Activated CD8-positive, alpha-beta memory T cell treated with anti-CD3 and anti-CD28 coated beads for 24 hours (primary cell): ENCODE data around the gene MAU2.

Source experiments
- DNase-seq: peaks from one replicate; pipeline ENCODE4 v3.0.0-alpha.2; 2020

Gene MAU2

DNA sequence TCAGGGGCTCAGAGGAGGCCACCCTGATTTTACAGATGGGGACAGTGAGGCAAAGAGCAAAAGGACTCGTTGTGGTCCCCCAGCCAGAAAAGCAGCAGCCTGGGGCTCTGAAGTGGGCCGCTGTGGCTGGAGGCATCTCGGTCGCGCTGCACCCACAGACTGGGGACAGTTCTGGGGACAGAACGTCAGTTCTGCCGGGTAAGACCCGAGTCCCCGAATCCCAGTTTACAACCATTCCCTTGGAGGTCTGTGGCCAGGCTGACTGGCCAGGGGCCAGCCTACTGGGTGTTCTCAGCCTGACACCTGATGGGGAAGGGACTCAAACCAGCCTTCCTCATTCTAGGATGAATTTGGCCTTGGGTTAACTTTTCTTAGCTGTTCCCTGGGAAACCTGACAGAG lies 14.4 kb upstream of the MAU2 start:
- DNase-seq = no peak

GRCh38 chr19:19308373-19308772 lies 12.3 kb upstream of the MAU2 start:
- DNase-seq = no peak

DNA sequence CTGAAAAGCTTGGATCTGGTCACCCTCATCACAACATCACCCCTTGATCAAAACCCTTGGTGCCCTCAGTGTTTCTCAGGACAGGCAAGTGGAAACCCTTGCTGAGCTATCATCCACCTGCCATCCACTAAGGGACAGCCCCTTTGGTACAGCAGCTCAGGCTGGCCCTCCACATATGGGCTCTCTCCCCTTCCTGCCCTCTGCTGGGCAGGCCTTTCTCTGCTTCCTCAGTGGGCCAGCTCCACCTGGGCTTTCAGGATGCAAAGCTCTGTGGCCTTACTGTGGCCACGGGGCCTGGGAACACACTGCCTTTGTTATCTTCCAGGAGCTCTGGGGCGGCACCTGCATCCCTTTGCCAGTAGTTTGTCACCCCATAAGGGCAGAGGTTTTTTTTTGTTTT lies 5.2 kb upstream of the MAU2 start:
- no peak for DNase-seq

- no peak for DNase-seq
Observed at GRCh38 chr19:19316082-19316481, 4.5 kb upstream of the MAU2 start.

GRCh38 chr19:19319732-19320360 lies 783 bp upstream of the MAU2 start:
- DNase-seq = peak; percentile 61

GRCh38 chr19:19321141-19321577 lies 530 bp downstream of the MAU2 start:
- no peak for DNase-seq

- DNase-seq = no peak
Observed at GRCh38 chr19:19324059-19324770, 3.6 kb downstream of the MAU2 start.

GRCh38 chr19:19327672-19328071 lies 7.0 kb downstream of the MAU2 start:
- no peak for DNase-seq

- DNase-seq = no peak
Observed at GRCh38 chr19:19329126-19329525, 8.5 kb downstream of the MAU2 start.

DNA sequence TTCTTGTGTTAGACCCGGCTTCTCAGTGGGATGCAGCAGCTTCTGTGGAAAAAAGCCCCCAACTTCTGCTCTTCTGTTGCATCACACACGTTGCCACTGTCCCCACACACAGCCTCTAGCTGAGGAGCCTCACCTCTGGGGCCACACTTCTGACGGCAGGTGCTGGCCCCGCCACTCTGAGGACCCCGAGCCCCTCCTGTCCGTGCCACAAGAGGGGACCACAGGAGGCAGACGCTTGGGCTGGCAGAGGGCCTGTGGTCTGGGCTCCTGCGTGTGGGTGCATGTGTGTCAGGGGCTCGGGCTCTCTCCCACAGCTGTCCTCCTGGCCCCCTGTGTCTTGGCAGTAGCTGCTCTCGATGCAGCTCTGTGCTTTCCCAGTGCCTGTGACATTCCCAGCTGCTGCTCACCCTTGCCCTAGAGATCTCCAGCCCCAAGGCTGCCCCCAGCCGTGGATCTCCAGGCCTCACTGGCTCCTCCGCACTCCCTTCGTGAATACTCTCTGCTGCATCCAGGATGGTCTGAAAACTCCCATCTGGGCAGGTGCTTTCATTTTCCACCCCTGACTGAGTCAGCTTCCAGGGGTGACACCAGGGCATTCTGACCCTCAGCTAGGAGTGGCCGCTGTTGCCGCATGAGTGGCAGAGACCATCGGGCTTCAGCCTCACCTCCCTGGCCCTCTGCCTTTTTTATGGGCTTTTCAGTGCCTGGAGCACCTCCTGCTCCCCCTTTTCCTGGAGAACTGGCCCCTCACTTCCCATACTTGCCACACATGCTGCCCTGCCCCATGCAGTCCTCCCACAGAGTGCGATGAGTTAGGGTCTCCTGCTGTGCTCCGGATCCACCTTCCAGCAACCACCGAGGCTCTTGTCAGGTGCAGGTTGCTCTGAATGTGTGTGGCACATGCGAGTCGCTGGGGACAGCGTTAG lies 13.7 kb downstream of the MAU2 start:
- no peak for DNase-seq

DNA sequence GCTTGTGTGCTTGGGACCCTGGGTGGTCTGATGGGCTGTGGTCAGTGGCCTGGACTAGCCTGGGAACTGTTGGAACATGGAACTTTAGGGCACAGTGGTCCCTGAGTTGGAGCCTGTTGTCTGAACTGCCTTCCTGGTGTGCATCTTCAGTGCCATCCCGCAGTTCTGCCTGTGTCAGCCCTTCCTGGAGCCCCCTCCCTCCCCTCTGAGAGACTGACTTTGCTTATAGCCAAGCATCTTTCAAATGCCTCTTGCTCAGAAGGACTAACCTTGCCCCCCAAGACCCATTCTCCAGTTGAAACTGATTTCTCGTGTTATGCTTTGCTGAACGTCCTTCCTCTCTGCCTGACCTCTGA lies 14.3 kb downstream of the MAU2 start:
- no peak for DNase-seq

DNA sequence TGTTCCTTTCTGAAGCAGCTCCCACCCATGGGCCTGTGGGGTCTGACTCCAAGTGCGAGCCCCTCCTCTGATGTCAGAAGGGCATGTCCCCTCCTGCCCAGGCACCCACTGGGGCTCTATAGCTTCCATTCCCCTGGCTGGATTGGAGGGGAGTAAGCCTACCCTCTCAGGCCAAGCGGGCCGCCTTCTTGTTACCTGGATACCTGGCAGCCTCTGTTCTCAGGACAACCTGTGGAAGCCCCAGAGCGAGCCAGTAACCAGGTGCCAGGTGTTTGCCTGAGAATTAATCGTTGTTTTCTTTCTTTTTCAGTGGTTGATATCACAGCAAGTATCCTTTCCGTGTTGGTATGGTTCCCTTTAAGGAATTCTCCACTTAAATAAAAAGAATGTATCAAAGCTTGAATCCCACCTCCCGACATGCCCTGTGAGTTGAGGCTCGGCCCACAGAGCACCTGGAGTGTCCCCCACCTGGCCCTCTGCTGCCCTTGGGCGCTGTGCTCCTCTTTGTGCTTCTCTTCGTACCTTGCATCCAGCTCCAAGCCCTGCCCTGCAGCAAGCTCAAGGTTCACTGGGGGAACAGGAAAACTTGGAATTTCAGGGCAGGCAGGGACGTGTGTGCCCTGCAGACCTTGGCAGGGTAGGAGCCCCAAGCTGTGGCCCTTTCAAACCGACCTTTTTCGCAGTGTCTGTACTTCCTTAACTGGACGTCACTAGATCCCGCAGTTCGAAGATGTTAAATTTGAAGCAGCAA lies 15.0 kb downstream of the MAU2 start:
- no peak for DNase-seq

DNA sequence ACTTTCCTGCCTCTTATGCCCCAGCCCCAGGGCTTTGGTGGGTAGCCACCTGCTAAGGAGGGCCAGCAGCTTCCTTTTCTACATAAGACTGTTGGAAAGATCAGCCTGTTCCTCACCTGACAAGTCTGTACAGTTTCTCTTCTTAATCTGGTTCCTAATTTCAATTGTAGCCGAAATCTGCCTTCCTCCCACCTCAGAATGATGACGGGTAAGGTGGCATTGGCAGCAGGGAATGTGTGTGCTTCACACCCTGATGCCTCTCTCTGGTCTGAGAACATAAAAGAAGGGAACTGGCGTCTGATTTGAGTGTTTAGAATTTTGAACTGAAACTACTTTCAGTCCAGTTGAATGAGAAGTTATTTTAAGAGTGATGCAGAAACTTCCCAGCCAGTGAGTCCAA lies 16.0 kb downstream of the MAU2 start:
- no peak for DNase-seq

GRCh38 chr19:19337120-19337519 lies 16.5 kb downstream of the MAU2 start:
- no peak for DNase-seq

DNA sequence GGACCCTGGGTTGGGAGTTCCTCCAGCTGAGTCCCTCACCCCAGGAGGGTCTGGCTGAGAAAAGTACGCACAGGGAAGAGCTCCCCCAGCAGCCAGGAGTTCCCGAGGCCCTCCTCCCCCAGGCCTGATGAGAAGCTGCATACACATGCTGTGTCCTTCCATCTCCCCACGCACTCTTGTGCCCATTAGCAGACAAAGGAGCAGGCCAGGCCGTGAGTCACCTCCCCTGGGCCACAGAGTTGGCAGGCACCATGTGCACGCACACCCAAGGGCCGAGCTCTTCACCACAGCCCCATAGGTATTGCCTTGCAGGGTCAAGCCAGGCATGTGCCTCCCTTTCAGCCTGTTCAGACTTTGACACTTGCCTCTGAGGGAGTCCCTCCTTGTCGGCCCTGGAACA lies 17.5 kb downstream of the MAU2 start:
- DNase-seq = no peak

DNA sequence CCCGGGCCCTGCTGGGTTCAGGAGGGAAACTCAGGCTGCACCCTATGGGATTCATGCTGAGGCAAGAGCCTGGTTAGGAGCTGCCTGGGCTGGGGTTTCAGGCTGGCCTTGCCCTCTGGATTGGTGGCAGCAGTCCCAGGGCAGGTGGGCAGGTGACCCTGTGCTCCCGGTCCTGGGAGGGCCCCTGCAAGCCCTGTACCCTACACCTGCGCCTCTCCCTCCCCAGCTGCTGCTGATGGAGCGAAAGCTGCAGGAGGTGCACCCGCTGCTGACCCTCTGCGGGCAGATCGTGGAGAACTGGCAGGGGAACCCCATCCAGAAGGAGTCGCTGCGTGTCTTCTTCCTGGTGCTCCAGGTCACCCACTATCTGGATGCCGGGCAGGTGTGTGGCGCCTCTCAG lies 20.4 kb downstream of the MAU2 start:
- no peak for DNase-seq

DNA sequence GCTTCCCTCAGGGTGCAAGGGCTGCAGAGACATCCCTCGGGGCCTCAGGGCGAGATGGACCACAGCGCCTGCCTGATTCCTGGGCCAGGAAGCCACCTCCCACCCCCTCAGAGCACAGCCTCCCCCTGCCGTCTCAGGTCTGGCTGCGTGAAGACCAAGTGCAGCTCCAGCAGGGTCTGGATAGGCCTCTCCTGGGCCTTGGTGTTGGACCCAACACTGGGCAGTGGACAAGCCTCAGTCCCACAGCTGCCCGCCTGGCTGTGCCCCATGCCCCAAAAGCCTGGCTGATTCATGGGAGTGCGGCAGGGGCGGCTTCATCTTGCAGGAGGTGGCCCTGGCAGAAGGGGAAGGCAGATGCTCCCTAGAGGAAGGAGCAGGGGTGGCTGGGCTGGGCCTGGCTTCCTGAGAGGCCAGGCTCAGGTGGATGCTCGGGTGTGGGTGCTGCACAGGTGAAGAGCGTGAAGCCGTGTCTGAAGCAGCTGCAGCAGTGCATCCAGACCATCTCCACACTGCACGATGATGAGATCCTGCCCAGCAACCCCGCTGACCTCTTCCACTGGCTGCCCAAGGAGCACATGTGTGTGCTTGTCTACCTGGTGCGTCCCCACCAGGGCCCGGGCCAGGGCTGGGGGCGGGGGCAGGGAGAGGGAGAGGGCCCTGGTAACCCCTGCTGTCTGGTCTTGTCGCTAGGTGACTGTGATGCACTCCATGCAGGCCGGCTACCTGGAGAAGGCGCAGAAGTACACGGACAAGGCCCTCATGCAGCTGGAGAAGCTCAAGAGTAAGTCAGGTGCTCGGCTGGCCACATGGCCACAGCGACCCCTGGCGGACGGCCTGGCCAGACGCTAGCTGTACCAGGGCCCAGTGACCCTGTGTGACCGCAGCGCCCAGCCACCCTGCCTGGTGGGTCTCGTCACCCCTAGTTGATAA lies 21.7 kb downstream of the MAU2 start:
- DNase-seq = no peak

GRCh38 chr19:19343016-19343362 lies 22.4 kb downstream of the MAU2 start:
- no peak for DNase-seq

- no peak for DNase-seq
Observed at GRCh38 chr19:19343762-19344161, 23.1 kb downstream of the MAU2 start.

GRCh38 chr19:19345232-19345631 lies 24.6 kb downstream of the MAU2 start:
- no peak for DNase-seq

- no peak for DNase-seq
Observed at GRCh38 chr19:19345970-19346369, 25.3 kb downstream of the MAU2 start.
